ENCODE measurements around the gene UBE2U.

Gene UBE2U, protein sequence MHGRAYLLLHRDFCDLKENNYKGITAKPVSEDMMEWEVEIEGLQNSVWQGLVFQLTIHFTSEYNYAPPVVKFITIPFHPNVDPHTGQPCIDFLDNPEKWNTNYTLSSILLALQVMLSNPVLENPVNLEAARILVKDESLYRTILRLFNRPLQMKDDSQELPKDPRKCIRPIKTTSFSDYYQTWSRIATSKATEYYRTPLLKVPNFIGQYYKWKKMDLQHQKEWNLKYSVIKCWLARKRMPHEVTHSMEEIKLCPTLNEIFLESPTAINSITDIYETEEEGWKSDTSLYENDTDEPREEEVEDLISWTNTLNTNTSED

DNA sequence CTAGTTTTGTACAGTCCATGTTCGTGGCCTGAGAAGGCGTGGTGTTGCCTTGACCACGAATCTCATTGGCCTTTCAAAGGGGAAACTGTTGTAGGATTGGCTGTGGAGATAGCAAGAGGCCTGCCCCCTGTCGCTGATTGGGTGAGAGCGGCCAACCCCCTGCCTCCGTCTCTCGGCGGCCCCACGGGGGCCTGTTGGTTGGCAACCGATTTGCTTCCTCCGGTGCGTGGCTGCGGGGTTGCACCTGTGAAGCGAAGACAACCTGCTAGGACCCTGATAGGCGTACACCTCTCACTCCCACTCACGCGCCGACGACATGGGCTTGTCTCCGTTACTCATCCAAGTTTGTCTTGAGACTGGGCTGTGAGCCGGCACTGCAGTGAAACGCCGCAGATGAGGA, at the start of gene UBE2U:
Gene UBE2U, plus strand, starts transcription at position 204 of the 400 bp plus-strand sequence. CDS start 428 bp downstream, outside the sequence.
- no peak for DNase-seq (ENCODE audit: low read depth in 2 of 2)

DNA sequence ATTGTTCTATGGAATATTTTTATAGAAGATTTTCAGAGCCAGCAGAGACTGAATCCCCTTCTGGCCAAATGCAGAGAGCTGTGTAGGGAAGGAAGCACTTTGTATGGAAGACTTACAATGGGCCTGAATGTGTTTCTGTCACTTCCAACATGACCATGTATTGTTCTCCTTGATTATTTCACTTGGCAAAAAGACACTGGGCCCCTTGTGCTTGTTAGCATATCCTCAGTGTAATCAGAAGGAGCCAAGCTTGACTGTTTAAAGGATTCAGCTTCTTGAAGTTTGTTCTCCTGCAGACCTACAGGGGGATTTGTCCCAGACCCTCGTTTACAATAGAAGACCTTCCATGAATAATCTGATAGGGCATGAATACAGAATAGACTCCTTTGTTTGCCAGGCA, 48.1 kb upstream of the UBE2U start:
- DNase-seq (ENCODE audit: low read depth in 2 of 2), result no peak

DNA sequence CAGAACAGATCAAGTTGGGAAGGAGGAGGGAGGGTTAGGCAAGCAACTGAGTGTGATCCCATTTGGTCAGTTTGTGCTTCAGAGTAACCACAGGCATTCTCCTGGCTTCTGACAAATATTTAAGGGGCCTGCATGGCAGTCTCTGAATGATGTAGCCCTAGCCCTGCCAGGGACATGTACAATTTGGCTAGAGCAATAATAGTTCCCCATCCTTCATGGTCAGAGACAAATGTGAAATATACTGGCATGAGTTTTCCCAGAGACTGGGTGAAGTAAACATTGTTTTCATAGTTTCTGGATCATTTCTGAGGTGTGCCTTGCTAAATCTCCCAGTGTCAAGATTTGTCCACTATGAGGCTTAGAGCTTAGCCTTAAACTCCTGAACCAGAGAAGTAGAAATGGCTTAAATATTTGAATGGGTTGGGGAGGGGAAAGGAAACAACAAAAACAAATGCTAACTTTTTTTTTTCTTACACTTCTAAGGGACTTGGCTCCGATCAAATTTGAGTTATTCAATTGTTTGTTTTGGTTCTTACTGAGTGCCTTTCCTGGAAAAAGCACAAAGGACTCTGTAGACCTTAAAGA, 42.0 kb upstream of the UBE2U start:
- DNase-seq (ENCODE audit: low read depth in 2 of 2), result no peak

DNA sequence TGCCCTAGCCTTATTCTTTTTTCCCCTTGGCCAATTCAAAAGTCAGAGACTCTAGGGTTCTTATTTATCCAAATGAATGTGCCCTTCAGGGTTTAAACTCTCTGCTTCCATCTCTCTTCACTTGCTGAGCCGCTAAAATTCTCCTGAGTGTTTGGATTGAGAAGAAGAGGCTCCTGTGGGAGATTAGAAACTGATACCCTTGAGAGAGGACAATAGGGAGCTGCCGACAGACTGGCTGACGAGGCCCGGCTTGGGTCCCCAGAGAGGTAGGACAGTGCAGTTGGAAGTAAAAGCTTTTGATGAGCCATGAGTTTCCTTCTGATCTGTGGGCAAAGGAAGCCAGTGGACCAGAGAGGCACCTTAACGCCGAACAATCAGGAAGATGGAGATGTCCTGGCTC, 41.3 kb upstream of the UBE2U start:
- DNase-seq (ENCODE audit: low read depth in 2 of 2), result no peak

DNA sequence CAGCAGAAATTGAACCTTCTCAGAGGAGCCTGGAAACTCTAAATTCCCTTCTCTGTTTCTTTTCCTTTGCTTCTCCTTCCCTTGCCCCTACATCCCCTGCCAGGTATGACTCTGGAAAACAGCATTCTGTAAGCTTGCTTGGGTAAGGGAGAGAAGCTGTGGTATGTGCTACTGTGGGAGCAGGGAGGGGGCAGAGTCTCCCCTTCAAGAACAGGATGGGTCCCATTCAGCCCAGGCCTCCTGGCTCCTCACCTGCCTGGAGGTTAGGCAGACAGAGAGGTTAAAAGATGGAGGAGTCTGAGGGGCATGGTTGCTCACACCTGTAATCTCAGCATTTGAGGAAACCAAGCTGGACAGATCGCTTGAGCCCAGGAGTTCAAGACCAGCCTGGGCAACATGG, 40.6 kb upstream of the UBE2U start:
- no peak for DNase-seq (ENCODE audit: low read depth in 2 of 2)

DNA sequence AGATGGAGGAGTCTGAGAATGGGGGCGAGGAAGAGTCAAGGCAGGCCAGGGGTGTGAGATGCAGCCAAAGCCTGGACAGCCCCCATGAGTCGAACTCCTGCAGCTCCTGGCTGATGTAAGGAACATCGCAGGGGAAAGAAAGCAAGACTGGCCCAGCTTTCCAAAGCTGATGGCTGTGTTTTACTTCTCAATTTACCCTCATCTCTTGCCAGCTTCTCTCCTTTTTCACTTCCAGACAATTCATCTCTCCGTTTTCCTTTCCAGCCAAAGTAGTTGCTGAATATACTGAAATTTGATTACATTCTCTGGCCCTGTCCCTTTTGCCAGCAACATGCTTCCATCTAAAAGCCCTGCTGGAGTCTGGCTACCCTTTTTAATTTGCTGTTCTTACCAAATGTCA, 40.0 kb upstream of the UBE2U start:
- no peak for DNase-seq (ENCODE audit: low read depth in 2 of 2)

DNA sequence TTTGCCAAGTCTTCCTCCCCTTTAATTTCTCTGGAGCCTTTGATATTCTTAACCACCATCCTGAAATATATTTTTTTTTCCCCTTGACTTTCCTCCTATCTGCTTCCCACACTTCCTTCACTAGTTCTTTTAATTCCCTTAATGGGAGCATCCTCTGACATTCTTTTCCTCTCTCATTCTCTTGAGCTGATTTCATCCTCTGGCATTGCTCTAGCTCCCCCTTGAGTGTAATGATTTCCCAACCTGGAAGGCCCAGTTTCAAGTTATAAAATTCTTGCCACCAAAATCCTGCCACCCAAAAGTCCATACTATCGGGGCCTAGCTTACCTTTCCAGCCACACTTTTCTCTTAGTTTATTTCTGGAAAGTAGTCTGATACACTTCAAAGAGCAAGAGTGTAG, 39.5 kb upstream of the UBE2U start:
- no peak for DNase-seq (ENCODE audit: low read depth in 2 of 2)

DNA sequence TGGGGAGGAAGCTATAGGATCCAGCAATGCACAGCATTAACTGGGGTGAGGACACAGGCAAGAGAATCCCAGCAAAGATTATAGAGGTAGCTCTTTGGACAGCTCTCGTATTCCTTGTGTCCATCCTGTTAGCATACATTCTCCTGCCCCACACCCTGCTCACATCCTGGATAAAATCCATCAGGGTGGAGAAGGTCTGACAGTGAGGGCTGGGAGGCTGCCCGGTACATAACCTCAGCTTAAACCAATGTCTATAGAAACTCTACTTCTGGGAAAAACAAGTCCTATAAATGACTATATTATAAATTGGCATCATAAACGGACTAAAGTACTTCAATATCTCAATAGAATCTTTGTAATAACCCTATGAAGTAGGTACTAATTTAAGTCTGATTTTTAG, 36.8 kb upstream of the UBE2U start:
- no peak for DNase-seq (ENCODE audit: low read depth in 2 of 2)

DNA sequence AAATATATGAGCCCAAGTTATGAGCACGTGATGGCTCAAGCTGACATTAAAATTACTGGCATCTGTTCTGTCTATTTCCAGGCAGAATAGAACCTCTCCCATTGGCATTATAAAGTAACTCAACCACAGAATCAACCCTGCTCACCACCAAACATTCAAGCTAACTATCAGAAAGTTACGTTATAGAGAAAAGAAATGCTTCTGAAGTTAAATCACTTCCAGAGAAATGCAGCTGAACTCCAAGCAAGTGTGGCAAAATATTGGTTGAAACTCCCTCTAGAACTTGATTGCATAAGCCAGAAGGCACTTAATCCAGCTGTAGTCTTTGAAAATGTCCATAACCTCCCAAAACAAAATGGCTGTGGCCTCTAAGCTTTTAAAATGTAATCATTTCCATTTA, 36.2 kb upstream of the UBE2U start:
- no peak for DNase-seq (ENCODE audit: low read depth in 2 of 2)

DNA sequence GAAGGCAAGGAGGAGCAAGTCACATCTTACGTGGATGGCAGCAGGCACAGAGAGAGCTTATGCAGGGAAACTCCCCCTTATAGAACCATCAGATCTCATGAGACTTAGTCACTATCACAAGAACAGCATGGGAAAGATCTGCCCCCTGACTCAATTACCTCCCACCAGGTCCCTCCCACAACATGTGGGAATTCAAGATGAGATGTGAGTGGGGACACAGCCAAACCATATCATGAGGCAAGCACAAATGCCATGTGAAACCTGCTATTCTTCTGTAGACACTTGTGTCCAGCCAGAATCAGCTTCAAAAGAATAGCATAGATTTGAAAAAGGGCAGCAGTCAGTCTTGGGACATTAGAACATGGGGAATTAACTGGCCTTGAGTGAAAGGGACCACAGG, 32.2 kb upstream of the UBE2U start:
- DNase-seq (ENCODE audit: low read depth in 2 of 2), result no peak

DNA sequence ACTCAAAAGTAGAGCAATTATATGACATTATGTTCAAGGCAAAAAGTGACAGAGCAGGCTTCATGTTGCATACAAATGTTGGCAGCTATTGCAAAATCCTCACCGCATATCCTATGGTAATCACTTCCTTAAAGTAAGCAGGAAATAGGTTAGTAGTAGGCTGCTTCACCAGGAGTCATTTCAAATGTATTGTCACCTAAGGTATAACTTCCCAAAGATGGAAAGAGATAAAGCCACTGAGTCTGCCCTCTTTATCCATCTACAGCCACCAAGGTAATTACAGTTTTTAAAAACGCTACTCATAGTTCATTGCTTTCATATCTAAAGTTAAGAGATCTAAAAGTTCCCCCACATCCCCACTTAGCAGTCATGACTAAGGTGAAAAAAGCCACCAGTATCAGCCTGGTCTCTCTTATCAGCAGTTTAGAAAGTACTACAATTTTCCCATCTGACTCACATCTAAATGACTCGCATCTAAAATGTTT, 31.6 kb upstream of the UBE2U start:
- no peak for DNase-seq (ENCODE audit: low read depth in 2 of 2)

DNA sequence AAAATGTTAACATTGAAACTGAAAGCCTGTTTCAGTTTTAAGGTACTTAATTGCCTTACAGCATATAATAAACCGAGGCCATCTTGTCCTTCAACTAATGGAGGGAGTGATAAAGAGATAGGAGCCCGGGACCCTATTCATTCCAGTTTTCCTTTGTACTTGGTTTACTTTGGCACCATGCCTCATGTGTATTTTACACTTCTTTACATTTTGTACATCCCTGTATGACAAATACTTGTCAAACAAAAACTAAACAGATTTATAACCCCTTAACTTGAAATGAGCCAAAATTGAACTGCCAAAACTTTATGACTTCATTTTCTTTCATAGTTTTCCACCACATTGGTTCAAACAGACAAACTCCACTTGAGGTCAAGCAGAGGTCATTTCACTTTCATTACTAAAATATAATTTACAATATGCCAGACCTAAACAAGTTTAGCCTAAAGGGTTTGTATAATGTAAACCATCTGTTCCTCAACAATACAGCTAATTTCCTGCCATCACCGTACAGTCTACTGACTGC, 30.9 kb upstream of the UBE2U start:
- no peak for DNase-seq (ENCODE audit: low read depth in 2 of 2)

DNA sequence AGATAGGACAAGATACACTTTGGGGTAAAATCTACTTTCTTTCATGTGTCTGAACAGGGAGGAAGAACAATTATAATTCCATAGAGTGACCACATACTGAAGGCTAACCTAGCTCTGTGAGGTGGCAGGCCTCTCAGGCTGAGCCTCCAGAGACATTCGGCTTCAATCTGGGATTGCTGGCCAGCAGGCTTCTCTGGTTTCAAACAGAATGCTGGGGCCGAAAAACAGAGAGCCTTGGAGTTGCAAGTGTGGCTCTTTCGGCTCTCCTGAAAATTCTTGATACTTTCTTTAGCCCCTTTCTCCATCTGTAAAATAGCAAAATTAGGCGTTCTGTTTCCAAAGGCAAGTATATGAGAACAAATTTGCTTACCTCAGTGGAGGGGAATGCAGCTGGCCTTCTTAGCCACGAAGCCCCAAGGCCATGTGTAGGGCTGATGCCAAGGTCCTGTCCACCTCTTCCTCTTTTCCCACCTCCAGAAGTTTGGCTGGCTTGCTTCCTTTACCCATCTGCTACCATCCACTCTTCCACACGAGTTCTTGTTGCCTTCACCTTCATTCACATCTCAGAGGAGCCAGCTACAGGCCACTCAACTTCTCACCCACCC, 30.0 kb upstream of the UBE2U start:
- no peak for DNase-seq (ENCODE audit: low read depth in 2 of 2)

DNA sequence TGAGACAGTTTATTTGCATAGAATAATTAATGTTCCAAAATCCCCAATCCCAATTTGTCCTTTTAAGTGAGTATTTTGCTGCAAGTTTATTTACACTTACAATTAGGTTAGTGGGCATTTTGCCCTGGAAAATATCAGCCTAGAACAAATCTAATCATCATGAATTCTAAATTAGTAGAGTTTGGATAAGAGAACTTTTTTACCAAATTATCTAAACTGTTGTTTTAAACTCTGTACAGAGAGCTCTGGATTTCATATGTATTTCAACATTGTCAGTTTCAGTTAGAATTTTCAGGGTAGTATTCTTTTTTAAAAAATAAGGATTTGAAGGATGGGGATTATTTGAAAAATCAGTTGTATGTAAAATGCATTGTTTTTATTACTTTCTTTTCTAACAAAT, 27.8 kb upstream of the UBE2U start:
- DNase-seq (ENCODE audit: low read depth in 2 of 2), result no peak

DNA sequence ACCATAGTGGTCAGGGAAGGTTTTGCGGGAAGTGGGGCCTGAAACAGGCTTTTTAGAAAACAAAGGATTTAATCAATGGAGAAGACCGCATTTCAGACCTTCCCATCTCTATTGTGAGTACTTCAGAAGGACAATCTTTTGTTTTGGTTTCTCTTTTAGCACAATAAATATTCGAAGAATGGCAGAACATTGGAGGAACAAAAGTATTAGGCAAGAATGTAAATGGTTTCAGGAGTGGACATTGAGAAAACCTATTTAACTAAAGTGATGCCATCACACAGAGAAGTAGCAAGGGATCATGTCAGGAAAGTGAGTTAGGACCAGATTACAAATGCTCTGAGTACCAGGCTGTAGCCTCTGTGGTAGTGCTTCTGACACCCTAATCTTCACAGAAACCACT, 26.8 kb upstream of the UBE2U start:
- DNase-seq (ENCODE audit: low read depth in 2 of 2), result no peak

DNA sequence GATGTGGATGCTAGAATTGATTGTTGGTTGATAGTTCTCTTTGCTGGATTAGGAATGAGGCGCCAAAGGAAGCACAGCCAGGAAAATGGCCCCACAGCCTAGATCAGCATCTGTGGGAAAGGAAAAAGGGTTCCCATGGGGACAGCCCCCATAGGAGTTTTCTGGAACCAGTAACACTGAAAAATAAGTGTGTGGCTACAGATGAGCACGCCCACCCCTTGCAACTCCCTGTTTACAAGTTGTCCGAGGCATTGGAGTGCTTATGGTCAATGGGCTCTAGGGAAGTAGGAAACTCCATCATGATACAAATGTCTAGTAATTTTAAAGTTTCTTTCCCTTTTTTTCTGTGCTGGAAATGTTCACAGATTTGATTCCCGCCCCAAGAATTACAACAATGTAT, 23.8 kb upstream of the UBE2U start:
- no peak for DNase-seq (ENCODE audit: low read depth in 2 of 2)

DNA sequence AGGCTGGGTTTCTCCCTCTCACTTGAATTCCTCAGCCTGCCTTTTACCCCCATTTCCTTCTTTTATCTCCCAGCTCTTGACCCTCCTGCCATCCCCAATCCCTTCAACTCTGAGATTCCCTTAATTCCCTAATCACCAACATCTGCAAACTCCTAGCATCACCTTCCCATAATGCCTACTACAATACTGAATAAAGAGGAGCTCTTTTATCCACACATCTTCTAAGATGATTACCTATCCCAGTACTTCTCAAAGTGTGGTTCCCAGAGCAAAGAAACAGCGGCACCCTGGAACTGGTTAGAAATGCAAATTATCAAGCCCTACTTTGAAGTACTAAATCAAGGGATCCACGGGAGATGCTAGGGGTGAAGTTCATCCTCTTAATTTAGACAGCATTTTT, 21.2 kb upstream of the UBE2U start:
- no peak for DNase-seq (ENCODE audit: low read depth in 2 of 2)

DNA sequence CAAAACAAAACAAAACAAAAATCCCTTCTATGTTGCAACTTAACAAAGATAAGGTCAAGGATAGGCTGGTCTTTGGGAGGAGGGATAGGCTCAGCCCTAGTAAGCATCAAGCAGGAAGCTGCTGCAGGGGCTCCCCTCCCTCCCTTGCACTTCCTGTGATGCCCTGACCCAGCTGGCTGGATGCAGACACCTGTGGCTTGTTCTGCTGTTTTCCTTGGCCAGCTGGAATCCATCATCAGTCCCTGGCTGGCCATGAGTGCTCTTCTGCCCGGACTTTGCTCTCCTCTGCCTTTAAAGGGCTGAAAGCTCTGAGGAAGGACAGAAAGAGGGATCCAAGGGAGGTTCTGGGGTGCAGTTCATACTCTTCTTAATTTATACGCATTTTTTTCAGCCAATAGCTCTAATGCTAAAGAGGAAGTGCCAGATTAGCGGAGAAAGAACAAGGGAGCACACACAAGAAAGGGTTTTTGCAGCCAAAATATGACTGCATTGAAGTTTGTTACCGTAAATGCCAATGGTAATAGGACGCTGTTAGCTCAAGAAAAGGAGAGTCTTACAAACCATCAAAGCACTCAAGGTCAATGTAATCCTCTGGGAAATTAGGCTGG, 19.9 kb upstream of the UBE2U start:
- no peak for DNase-seq (ENCODE audit: low read depth in 2 of 2)

DNA sequence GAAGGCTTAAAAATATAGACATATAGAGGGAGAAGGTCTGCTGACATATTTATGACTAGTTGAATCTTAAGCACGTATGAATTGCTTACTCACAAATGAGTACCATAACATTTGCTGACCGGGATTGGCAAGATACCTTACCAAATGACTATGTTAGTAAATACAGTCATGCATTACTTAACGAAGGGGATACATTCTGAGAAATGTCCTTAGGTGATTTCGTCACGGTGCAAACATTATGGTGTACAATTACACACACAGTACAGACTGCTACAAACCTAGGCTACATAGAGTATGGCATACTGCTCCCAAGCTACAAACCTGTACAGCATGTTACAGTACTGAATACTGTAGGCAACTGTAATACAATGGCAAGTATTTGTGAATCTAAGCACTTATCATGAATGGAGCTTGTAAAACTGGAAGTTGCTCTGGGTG, 19.4 kb upstream of the UBE2U start:
- no peak for DNase-seq (ENCODE audit: low read depth in 2 of 2)

DNA sequence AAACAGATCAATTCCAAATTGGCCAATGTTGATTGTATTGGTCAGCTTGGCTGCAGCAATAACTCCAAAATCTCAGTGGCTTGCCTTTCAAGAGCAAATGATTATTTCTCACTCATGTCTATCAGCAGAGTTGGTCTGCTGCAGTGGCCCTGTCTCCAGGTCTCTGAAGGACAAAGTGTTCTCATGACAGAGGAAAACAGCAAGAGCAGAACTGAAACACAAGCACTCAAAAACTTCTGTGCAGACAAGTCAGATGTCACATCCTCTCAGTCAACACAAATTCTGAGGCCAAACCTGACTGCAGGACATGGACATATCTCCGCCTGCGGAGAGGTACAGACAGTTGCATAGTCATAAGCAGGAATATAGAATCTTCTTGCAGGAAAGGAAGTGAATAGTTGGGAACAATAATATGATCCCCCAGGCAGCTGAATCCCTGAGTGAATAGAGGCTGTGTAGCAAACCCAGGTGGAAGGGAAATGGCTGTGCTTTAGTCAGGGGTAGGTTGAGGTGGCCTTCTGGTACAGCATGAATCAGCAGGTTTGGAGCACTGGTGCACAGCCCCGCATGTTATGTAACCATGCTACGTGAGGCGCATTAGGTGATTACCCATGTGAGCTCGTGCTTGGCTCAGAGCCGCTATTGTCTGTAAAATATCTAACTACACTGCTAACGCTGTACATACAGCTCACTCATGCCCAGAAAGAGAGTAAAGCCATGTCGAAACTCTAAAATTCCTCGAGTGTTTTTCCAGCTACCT, 17.1 kb upstream of the UBE2U start:
- no peak for DNase-seq (ENCODE audit: low read depth in 2 of 2)

DNA sequence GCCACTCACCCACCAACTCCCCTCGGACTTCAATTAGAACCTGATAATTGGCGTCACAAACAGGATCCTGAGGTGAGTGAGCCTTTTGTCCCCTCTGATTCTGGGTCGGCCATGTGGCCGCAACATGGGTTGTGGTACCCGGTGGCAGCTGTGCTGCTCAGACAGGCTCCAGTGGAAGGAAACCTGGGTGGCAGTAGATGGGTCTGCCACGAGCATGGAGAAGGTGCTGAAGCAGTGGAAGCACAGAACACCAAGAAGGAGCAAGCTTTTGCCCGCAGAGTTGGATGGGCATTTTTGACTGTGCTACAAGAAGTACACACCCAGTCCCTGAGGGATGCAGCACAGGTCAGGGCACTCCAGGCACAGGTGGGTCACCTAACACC, 16.5 kb upstream of the UBE2U start:
- DNase-seq (ENCODE audit: low read depth in 2 of 2), result no peak

DNA sequence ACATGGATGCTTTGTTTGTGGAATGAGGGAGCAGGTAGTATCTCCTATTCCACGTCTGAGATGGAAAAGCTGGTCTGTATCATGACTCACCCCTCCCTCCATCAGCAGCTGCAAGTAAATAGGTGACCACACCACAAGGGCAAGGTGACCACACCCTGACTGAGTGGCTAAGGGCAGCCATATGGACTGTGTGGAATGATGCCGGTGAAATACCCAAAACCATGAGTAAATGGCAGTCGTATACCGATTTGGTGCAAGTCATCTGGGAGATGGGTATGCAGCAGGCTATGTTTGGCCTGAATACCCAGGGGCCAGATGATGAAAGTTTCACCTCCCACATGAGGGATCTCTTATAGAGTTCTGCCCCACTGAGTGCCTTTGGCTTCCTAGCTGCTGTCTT, 15.8 kb upstream of the UBE2U start:
- DNase-seq (ENCODE audit: low read depth in 2 of 2), result no peak

Measured in stimulated activated CD8-positive, alpha-beta memory T cell treated with anti-CD3 and anti-CD28 coated beads, Interleukin-7, amount 100 ng/mL, for 4 hours (primary cell).